COR-L47 (cell line): ENCODE data around the gene EFNB3.
A peak's percentile ranks its signal among the peaks of the same experiment; 100 is the strongest.

Experiments used
- DNase-seq: peaks from one replicate; lab custom pipeline; 2025; lab: John Stamatoyannopoulos, UW

The EFNB3 gene

GRCh38 chr17:7704601-7705268, at the start of gene EFNB3:
Gene EFNB3 (plus strand): TSS chr17:7705202. CDS start chr17:7705599, 397 bp downstream.
- peak; percentile 25 for DNase-seq

- no peak for DNase-seq
Measured at GRCh38 chr17:7655541-7655840, 49.5 kb upstream of the EFNB3 start.

- no peak for DNase-seq
Measured at GRCh38 chr17:7656958-7657609, 47.9 kb upstream of the EFNB3 start.

- no peak for DNase-seq
Measured at GRCh38 chr17:7667656-7668406, 37.2 kb upstream of the EFNB3 start.

GRCh38 chr17:7668482-7668881, 36.5 kb upstream of the EFNB3 start:
- no peak for DNase-seq

- no peak for DNase-seq
Measured at GRCh38 chr17:7673239-7673638, 31.8 kb upstream of the EFNB3 start.

GRCh38 chr17:7674934-7675333, 30.1 kb upstream of the EFNB3 start:
- DNase-seq = no peak

- DNase-seq = no peak
Measured at GRCh38 chr17:7676533-7676932, 28.5 kb upstream of the EFNB3 start.

GRCh38 chr17:7677388-7678067, 27.5 kb upstream of the EFNB3 start:
- no peak for DNase-seq

GRCh38 chr17:7684851-7685532, 20.0 kb upstream of the EFNB3 start:
- no peak for DNase-seq

- DNase-seq = peak; percentile 80
Measured at GRCh38 chr17:7685533-7686221, 19.3 kb upstream of the EFNB3 start.

- DNase-seq = peak; percentile 64
Measured at GRCh38 chr17:7686222-7687071, 18.6 kb upstream of the EFNB3 start.

GRCh38 chr17:7687072-7687907, 17.7 kb upstream of the EFNB3 start, which contains the start of gene TP53:
Gene TP53 (minus strand): TSS chr17:7687490. CDS start chr17:7676594, 10,896 bp downstream.
- DNase-seq = peak; percentile 49

GRCh38 chr17:7687908-7688807, 16.8 kb upstream of the EFNB3 start, which contains the start of gene WRAP53:
Gene WRAP53 (plus strand): TSS chr17:7688477. CDS start chr17:7688649, 172 bp downstream.
- DNase-seq = peak; percentile 83

- DNase-seq = no peak
Measured at GRCh38 chr17:7688808-7689316, 16.1 kb upstream of the EFNB3 start.

- DNase-seq = no peak
Measured at GRCh38 chr17:7695586-7695985, 9.4 kb upstream of the EFNB3 start.

GRCh38 chr17:7697828-7698588, 7.0 kb upstream of the EFNB3 start:
- DNase-seq = no peak
